T-helper 17 cell (primary cell): Measurements from ENCODE around the gene LY9. TPM values are rescaled to one million over a fixed set of nuclear protein-coding genes. Genes with fewer than 3 reads are reported as not detected.

ENCODE experiments used
- ATAC-seq: fragments of 150-1000 bp; cut with Tn5 transposase; 2 replicates; pipeline ENCODE4 v1.10.0; 2021; ENCODE audit warnings: mild to moderate bottlenecking, moderate library complexity
- DNase-seq, 3 donors: peaks; one replicate each; pipeline versions ENCODE4 v3.0.0 to v3.0.0-alpha.2; 2020 to 2021
- H3K9me3 ChIP-seq: one replicate; pipeline ENCODE4 v1.7.0; 2013; ENCODE audit warnings: low read length, mild to moderate bottlenecking; ENCODE audit not compliant: control insufficient read depth, poor library complexity, severe bottlenecking
- H3K27ac Mint-ChIP-seq: one replicate; pipeline ENCODE4 v1.8.0; 2022; ENCODE audit warnings: mild to moderate bottlenecking, moderate library complexity, mixed read lengths
- H3K27me3 Mint-ChIP-seq: one replicate; pipeline ENCODE4 v1.8.0; 2022; ENCODE audit warnings: mixed read lengths
- H3K36me3 Mint-ChIP-seq: one replicate; pipeline ENCODE4 v1.8.0; 2022; ENCODE audit warnings: low read depth, mixed read lengths
- H3K4me1 Mint-ChIP-seq: one replicate; pipeline ENCODE4 v1.8.0; 2022; ENCODE audit warnings: mild to moderate bottlenecking, mixed read lengths
- H3K4me3 Mint-ChIP-seq: one replicate; pipeline ENCODE4 v1.8.0; 2022; ENCODE audit warnings: mild to moderate bottlenecking, moderate library complexity, mixed read lengths
- total RNA-seq, 4 donors: library from RNA in 2 of 4; stranded (reverse) in 2 of 4; gene quantifications; one replicate each; pipeline ENCODE4 v1.2.3 and lab custom pipeline; 2022 to 2026

Gene LY9
- total RNA-seq, 2 donors from 2014 or later: 96.6 to 124 TPM

DNA sequence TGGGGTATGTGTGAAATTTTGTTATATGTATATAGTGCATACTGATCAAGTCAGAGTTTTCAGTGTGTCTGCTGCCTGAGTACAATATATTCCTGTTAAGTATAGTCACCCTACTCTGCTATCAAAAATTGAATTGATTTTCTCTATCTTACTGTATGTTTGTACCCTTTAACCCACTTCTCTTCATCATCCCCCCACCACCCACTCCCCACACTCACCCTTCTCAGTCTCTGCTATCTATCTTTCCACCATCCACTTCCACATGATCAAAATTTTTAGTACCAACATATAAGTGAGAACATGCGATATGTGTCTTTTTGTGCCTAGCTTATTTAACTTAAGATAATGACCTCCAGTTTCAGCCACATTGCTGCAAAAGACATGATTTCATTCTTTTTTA, 4.2 kb downstream of the LY9 start:
- H3K27me3 Mint-ChIP-seq: no peaks in the 10 kb centered on the region
- H3K27ac Mint-ChIP-seq: peak overlapping the region; percentile 98

DNA sequence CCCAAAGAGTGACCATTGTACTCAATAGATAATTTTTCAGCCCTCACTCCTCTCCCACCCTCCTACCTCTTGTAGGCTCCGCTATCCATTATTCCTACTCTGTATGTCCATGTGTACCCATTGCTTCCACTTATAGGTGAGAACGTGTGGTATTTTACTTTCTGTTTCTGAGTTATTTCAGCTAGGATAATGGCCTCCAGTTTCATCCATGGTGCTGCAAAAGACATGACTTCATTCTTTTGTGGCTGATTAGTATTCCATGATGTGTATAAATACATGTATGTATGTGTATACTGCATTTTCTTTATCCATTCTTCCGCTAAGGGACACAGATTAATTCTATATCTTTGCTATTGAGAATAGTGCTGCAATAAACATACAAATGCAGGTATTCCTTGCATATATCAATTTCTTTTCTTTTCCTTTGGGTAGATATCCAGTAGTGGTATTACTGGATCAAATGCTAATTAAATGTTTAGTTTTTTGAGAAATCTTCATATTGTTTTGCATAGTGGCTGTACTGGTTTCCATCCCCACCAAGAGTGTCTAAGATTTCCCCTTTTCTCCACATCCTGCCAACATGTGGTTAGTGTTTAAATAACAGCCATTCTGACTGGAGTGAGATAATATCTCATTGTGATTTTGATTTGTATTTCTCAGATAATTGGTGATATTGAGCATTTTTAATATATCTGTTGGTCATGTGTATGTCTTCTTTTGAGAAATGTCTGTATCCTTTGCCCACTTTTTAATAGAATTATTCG, 4.9 kb downstream of the LY9 start:
- Mint-ChIP-seq H3K27me3 (no peaks in the 10 kb centered on the region), H3K36me3 (peaks cover 7% of the 10 kb centered on the region), H3K27ac (peak overlapping the region; percentile 98), H3K4me3 (peak overlapping the region; percentile 95), H3K4me1 (peaks cover 59% of the 10 kb centered on the region)
- no peaks in the 10 kb centered on the region for H3K9me3 ChIP-seq
- ATAC-seq (peak; percentile 59), DNase-seq (no peak)

More for the DNA sequence above, 4.2 kb downstream of the LY9 start:
- DNase-seq (no peak), ATAC-seq (no peak)
- peaks cover 7% of the 10 kb centered on the region for H3K36me3 Mint-ChIP-seq
- no peaks in the 10 kb centered on the region for H3K9me3 ChIP-seq
- H3K4me3 Mint-ChIP-seq: peak overlapping the region; percentile 95
- H3K4me1 Mint-ChIP-seq: peaks cover 65% of the 10 kb centered on the region

DNA sequence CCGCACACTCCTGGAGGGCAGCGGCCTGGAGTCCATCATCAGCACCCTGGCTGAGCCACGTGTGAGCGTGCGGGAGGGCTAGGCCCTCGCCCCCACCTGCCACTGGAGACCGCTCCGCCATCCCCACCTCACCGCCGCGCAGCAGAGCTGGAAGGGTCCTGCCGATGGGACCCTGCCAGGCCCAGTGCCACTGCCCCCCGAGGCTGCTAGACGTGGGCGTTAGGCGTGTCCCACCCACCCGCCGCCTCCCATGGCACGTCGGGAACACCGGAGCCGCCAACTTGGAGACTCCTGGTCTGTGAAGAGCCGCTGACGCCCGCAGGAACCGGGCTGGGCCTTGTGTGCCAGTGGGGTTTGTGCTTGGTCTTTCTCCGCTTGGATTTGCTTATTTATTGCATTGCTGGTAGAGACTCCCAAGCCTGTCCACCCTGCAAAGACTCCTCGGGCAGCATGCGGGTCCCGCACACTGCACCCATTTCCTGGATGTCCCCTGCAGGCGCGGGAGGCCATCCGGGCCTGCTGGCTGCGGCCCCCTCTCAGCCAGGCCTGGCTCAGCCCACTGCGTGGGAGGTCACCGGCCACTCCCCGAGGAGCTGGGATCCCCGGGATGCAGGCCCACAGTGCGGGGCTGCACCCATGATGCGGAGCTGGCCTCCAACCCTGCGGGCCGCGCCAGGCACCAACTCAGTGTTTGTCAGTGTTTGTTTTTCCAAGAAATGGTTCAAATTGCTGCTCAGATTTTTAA, 6.0 kb downstream of the LY9 start:
- no peaks in the 10 kb centered on the region for H3K27me3 Mint-ChIP-seq
- H3K4me1 Mint-ChIP-seq: peaks cover 60% of the 10 kb centered on the region
- peak overlapping the region; percentile 98 for H3K27ac Mint-ChIP-seq
- DNase-seq (no peak), ATAC-seq (no peak)
- H3K4me3 Mint-ChIP-seq: peak overlapping the region; percentile 95
- no peaks in the 10 kb centered on the region for H3K9me3 ChIP-seq
- H3K36me3 Mint-ChIP-seq: peaks cover 10% of the 10 kb centered on the region

DNA sequence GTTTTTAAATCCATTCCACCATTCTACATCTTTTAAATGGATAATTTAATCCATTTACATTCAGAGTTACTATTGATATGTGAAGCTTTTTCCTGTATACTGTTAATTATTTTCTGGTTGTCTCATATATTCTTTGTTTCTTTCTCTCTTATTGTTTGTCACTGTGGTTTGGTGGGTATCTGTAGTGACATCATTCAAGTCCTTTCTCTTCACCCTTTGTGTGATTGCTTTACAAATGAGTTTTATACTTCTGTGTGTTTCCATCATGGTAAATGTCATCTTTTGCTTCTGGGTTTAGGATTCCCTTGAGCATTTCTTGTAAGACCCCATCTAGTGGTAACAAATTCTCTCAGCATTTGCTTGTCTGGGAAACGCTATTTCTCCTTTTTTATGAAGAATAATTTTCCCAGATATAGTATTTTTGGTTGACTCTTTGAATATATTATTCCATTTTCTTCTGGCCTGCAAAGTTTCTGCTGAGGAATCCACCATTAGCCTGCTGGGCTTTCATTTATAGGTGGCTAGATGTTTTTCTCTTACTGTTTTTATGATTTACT, 10.2 kb downstream of the LY9 start:
- no peak overlapping the region for H3K27ac Mint-ChIP-seq
- no peaks in the 10 kb centered on the region for H3K9me3 ChIP-seq
- peaks cover 6% of the 10 kb centered on the region for H3K36me3 Mint-ChIP-seq
- ATAC-seq (peak; percentile 59), DNase-seq (no peak)
- no peak overlapping the region for H3K4me3 Mint-ChIP-seq
- H3K4me1 Mint-ChIP-seq: peaks cover 53% of the 10 kb centered on the region
- no peaks in the 10 kb centered on the region for H3K27me3 Mint-ChIP-seq

DNA sequence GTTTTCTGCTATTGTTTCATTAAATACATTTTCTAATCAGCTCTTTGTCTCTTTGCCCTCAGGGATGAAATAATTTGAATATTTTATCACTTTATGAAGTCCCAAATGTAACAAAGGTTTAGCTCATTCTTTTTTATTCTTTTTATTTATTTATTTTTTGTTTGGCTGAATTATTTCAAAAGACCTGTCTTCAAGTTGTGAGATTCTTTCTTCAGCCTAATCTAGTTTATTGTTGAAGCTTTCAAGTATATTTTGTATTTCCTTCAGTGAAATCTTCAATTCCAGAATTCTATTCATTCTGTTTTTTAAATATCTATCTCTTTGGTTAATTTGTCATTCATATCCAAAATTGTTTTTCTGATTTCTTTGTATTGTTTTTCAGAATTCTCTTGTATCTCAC, 10.8 kb downstream of the LY9 start:
- Mint-ChIP-seq H3K27me3 (no peaks in the 10 kb centered on the region), H3K36me3 (peaks cover 8% of the 10 kb centered on the region), H3K4me1 (peaks cover 53% of the 10 kb centered on the region), H3K27ac (peak overlapping the region; percentile 0), H3K4me3 (no peak overlapping the region)
- ATAC-seq (no peak), DNase-seq (no peak)
- H3K9me3 ChIP-seq: no peaks in the 10 kb centered on the region

DNA sequence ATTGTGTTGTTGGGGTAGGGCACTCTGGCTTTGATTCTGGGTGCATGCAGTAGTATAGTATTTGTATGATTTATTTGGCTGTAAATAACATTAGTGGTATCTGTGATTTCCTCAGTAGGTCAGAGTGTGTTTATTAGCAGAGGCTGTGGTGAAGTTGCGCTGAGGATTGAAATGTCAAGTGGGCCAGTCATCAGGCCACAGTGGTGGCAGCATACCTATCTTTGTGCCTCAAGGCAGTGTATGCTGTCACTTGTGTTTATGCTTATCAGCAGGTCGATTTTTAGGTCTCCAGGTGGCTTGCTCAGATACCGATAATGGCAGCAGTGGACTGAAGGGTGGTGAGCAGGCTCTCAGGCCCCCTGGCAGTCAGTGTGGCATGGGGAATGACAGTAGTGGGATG, 11.3 kb downstream of the LY9 start:
- no peak for DNase-seq
- H3K4me1 Mint-ChIP-seq: peaks cover 58% of the 10 kb centered on the region
- H3K27ac Mint-ChIP-seq: peak overlapping the region; percentile 0
- no peak for ATAC-seq
- H3K36me3 Mint-ChIP-seq: peaks cover 10% of the 10 kb centered on the region
- H3K9me3 ChIP-seq: no peaks in the 10 kb centered on the region
- H3K4me3 Mint-ChIP-seq: peak overlapping the region; percentile 8
- H3K27me3 Mint-ChIP-seq: no peaks in the 10 kb centered on the region

DNA sequence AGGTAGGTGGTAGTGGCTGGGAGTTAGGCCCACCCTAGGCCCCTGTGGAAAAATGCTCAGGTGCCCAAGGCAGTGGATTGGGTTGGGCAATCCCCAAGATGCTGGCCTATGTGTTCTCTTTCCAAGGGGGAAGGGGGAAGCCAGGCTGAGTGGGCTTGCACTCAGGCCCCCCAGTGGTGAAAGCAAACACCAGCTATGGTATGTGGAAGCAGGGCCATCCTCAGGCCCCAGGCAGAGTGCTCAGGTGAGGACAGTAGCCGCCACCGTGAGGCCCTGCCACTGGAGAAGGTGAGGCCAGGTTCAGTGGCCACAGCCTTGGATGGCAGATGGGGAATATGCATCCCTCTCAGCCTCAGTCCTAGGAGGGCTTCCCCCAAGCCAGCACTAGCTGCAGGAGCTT, 11.8 kb downstream of the LY9 start:
- DNase-seq (no peak), ATAC-seq (no peak)
- H3K9me3 ChIP-seq: no peaks in the 10 kb centered on the region
- Mint-ChIP-seq H3K27ac (peak overlapping the region; percentile 0), H3K36me3 (peaks cover 10% of the 10 kb centered on the region), H3K4me3 (peak overlapping the region; percentile 8), H3K27me3 (no peaks in the 10 kb centered on the region), H3K4me1 (peaks cover 59% of the 10 kb centered on the region)

DNA sequence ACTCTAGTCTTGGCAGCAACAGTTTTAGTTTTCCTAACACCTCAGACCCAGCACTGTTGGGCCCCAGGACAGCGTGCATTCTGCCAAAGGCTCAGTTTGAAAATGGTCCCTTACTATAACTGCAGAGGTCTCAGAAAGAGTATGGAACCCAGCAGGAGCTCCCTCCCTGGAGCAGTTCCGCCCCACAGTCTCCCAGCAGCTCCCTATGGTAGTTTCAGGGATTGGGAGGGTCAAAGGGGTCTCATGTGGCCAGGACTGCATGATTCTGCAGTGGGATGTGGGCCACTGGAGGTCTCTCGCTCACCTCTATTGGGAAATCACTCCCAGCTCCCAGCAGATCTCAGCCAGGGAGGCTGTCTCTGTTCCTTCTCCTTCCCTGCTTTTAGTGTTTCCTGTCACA, 12.3 kb downstream of the LY9 start:
- Mint-ChIP-seq H3K27ac (peak overlapping the region; percentile 45), H3K4me3 (peak overlapping the region; percentile 36), H3K4me1 (peaks cover 62% of the 10 kb centered on the region), H3K36me3 (peaks cover 13% of the 10 kb centered on the region), H3K27me3 (no peaks in the 10 kb centered on the region)
- no peaks in the 10 kb centered on the region for H3K9me3 ChIP-seq
- no peak for ATAC-seq
- DNase-seq: no peak

DNA sequence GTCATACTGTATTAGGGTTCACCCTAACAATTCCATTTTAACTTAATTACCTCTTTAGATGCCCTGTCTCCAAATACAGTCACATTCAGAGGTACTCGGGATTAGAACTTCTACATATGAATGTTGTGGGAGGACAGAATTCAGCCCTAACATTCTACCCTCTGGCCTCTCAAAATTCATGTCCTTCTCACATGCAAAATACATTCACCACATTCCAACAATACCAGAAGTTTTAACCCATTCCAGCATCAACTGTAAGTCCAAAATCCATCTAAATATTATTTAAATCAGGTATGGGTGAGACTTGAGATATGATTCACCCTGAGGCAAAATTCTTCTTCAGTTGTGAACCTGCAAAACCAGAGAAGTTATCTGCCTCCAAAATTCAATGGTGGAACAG, 14.5 kb downstream of the LY9 start:
- no peak for ATAC-seq
- H3K4me1 Mint-ChIP-seq: peaks cover 54% of the 10 kb centered on the region

DNA sequence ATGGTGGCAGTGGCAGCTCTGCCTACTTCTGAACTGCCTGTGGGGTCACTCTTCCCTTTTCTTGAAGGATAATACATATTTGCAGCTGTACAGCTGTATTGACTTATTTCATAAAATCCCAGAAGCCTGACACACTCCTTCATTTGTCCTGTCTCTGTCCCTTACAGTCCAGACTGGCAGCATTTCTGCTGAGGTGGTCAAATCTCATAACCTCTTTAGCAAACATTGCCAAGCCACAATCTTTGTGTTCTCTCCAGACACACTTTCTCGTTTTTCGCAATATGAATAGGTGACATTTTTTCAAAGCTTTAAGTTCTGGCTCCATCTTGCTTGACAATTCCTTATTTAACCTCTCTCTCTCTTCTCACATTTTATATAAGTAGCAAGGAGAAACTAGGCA, 15.2 kb downstream of the LY9 start:
- no peak for ATAC-seq
- no peaks in the 10 kb centered on the region for H3K9me3 ChIP-seq
- Mint-ChIP-seq H3K27me3 (no peaks in the 10 kb centered on the region), H3K4me3 (no peak overlapping the region), H3K4me1 (peaks cover 51% of the 10 kb centered on the region), H3K36me3 (peaks cover 11% of the 10 kb centered on the region), H3K27ac (peak overlapping the region; percentile 88)
- DNase-seq: no peak

More for the DNA sequence above, 14.5 kb downstream of the LY9 start:
- H3K4me3 Mint-ChIP-seq: no peak overlapping the region
- H3K27me3 Mint-ChIP-seq: no peaks in the 10 kb centered on the region
- peak overlapping the region; percentile 85 for H3K27ac Mint-ChIP-seq
- H3K9me3 ChIP-seq: no peaks in the 10 kb centered on the region
- DNase-seq: no peak
- H3K36me3 Mint-ChIP-seq: peaks cover 13% of the 10 kb centered on the region

DNA sequence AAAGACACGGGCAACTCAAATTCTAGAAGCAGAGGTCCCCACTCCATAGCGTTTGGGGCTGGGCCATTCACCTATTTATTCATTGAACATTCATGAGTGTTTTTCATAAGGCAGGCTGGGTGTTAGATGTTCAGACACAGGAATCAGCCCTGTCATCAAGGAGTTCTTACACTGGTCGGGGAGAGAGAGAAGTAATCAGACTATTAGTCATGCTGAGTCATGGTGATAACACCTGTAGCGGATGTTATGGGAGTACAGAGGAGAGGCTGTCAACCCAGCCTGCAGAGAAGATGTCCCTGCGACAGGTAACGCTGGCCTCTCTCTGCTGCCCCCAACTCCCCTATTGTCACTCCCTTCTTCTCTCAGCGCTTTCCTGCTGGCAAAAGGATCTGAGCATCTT, 17.2 kb downstream of the LY9 start:
- H3K9me3 ChIP-seq: no peaks in the 10 kb centered on the region
- Mint-ChIP-seq H3K4me3 (no peak overlapping the region), H3K36me3 (peaks cover 12% of the 10 kb centered on the region), H3K4me1 (peaks cover 41% of the 10 kb centered on the region), H3K27me3 (no peaks in the 10 kb centered on the region), H3K27ac (peak overlapping the region; percentile 88)
- no peak for DNase-seq
- ATAC-seq: peak; percentile 49

DNA sequence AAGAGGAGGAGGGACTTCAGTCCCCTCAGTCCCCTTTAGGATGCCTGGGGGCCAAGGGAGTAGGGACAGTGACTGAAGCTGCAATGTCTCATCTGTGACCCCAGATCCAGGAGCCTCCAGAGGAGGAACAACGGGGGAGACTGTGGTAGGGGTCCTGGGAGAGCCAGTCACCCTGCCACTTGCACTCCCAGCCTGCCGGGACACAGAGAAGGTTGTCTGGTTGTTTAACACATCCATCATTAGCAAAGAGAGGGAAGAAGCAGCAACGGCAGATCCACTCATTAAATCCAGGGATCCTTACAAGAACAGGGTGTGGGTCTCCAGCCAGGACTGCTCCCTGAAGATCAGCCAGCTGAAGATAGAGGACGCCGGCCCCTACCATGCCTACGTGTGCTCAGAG, 18.3 kb downstream of the LY9 start:
- ATAC-seq: no peak
- H3K4me1 Mint-ChIP-seq: peaks cover 42% of the 10 kb centered on the region
- no peak overlapping the region for H3K4me3 Mint-ChIP-seq
- peak overlapping the region; percentile 88 for H3K27ac Mint-ChIP-seq
- H3K36me3 Mint-ChIP-seq: peaks cover 12% of the 10 kb centered on the region
- no peaks in the 10 kb centered on the region for H3K27me3 Mint-ChIP-seq
- no peaks in the 10 kb centered on the region for H3K9me3 ChIP-seq
- DNase-seq: no peak

DNA sequence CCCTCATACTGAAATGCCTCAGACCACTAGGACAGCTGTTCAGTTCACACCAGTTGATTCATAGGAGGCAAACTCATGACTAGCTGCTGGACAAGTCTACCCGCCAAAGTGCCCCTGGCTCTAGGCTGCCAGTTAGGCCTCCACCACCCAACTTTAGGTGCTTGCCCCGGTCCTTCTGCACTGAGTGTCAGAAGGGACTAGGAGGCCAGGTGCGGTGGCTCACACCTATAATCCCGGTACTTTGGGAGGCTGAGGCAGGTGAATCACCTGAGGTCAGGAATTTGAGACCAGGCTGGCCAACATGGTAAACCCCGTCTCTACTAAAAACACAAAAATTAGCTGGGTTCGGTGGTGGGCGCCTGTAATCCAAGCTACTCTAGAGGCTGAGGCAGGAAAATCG, 18.9 kb downstream of the LY9 start:
- Mint-ChIP-seq H3K36me3 (peaks cover 12% of the 10 kb centered on the region), H3K4me1 (peaks cover 40% of the 10 kb centered on the region), H3K4me3 (no peak overlapping the region), H3K27me3 (no peaks in the 10 kb centered on the region), H3K27ac (no peak overlapping the region)
- H3K9me3 ChIP-seq: no peaks in the 10 kb centered on the region
- ATAC-seq: no peak
- no peak for DNase-seq
